HepG2 (cell line): ENCODE measurements around the gene PLAA. TPM values are rescaled to one million over a fixed set of nuclear protein-coding genes. Genes with fewer than 3 reads are reported as not detected.

ENCODE experiments used
- BATF2 ChIP-seq: sonication (generic); formaldehyde crosslinking; IDR thresholded peaks from 2 replicates; pipeline ENCODE4 v1.8.0; 2022; ENCODE audit warnings: mild to moderate bottlenecking, missing genetic modification reagents, moderate library complexity
- DBP ChIP-seq: sonication (generic); formaldehyde crosslinking; IDR thresholded peaks from 2 replicates; pipeline ENCODE4 v1.4.0; 2020; ENCODE audit warnings: missing genetic modification reagents; ENCODE audit errors: not compliant biosample characterization
- ESRRA ChIP-seq: sonication (generic); formaldehyde crosslinking; IDR thresholded peaks from 2 replicates; pipeline ENCODE4 v1.5.1; 2020; ENCODE audit warnings: mild to moderate bottlenecking, low read depth, missing genetic modification reagents
- FOXA1 ChIP-seq, 2 experiments: fragments of 450-650 bp in 1 of 2; sonication (generic) in 1 of 2; formaldehyde crosslinking in 1 of 2; IDR thresholded peaks; 2 replicates each; pipeline versions ENCODE4 v1.4.0 to v1.6.1; 2016 to 2020; ENCODE audit warnings: missing genetic modification reagents in 1 of 2
- FOXJ3 ChIP-seq: sonication (generic); formaldehyde crosslinking; IDR thresholded peaks from 2 replicates; pipeline ENCODE4 v1.4.0; 2020; ENCODE audit warnings: missing genetic modification reagents, mild to moderate bottlenecking, borderline replicate concordance
- IRF2 ChIP-seq: IDR thresholded peaks from 2 replicates; pipeline ENCODE4 v1.6.1; 2018; ENCODE audit warnings: missing genetic modification reagents, missing compliant biosample characterization
- KLF11 ChIP-seq: IDR thresholded peaks from 2 replicates; pipeline ENCODE4 v1.6.1; 2016; ENCODE audit warnings: missing compliant biosample characterization
- MTF1 ChIP-seq: sonication (generic); formaldehyde crosslinking; IDR thresholded peaks from 2 replicates; pipeline ENCODE4 v1.5.0; 2020; ENCODE audit warnings: missing genetic modification reagents
- RFX1 ChIP-seq: fragments of 450-650 bp; IDR thresholded peaks from 2 replicates; pipeline ENCODE4 v1.6.1; 2017
- RORA ChIP-seq: sonication (generic); formaldehyde crosslinking; IDR thresholded peaks from 2 replicates; pipeline ENCODE4 v1.5.0; 2020; ENCODE audit warnings: mild to moderate bottlenecking, missing genetic modification reagents, moderate library complexity
- SETDB1 ChIP-seq: sonication (generic); formaldehyde crosslinking; IDR thresholded peaks from 2 replicates; pipeline ENCODE4 v1.5.1; 2020; ENCODE audit warnings: missing genetic modification reagents, mild to moderate bottlenecking, borderline replicate concordance
- SIX4 ChIP-seq: sonication (generic); formaldehyde crosslinking; IDR thresholded peaks from 2 replicates; pipeline ENCODE4 v1.4.0; 2020; ENCODE audit warnings: missing genetic modification reagents
- SP140L ChIP-seq: sonication (generic); formaldehyde crosslinking; IDR thresholded peaks from 2 replicates; pipeline ENCODE4 v1.4.0; 2020; ENCODE audit warnings: missing genetic modification reagents, borderline replicate concordance
- STAG1 ChIP-seq: sonication (generic); formaldehyde crosslinking; IDR thresholded peaks from 2 replicates; pipeline ENCODE4 v1.4.0; 2020; ENCODE audit warnings: missing genetic modification reagents
- TFDP1 ChIP-seq: IDR thresholded peaks from 2 replicates; pipeline ENCODE4 v1.6.1; 2016; ENCODE audit warnings: missing compliant biosample characterization, missing genetic modification reagents, borderline replicate concordance
- ZBTB42 ChIP-seq: sonication (generic); formaldehyde crosslinking; IDR thresholded peaks from 2 replicates; pipeline ENCODE4 v1.5.0; 2020; ENCODE audit warnings: mild to moderate bottlenecking, missing genetic modification reagents
- ZBTB7A ChIP-seq: sonication (generic); formaldehyde crosslinking; IDR thresholded peaks from 2 replicates; pipeline ENCODE4 v1.8.0; 2022; ENCODE audit warnings: mild to moderate bottlenecking, missing genetic modification reagents
- ZNF235 ChIP-seq: sonication (generic); formaldehyde crosslinking; IDR thresholded peaks from 2 replicates; pipeline ENCODE4 v1.8.1; 2023; ENCODE audit warnings: mild to moderate bottlenecking, missing genetic modification reagents, borderline replicate concordance
- ZNF460 ChIP-seq: sonication (generic); formaldehyde crosslinking; IDR thresholded peaks from 2 replicates; pipeline ENCODE4 v1.5.1; 2020; ENCODE audit warnings: missing genetic modification reagents, mild to moderate bottlenecking, borderline replicate concordance
- ZNF75D ChIP-seq: sonication (generic); formaldehyde crosslinking; IDR thresholded peaks from 2 replicates; pipeline ENCODE4 v1.8.1; 2023; ENCODE audit warnings: missing genetic modification reagents, mild to moderate bottlenecking, borderline replicate concordance
- ZSCAN30 ChIP-seq: sonication (generic); formaldehyde crosslinking; IDR thresholded peaks from 2 replicates; pipeline ENCODE4 v1.5.0; 2020; ENCODE audit warnings: mild to moderate bottlenecking, missing genetic modification reagents
- ZUFSP ChIP-seq: sonication (generic); formaldehyde crosslinking; IDR thresholded peaks from 2 replicates; pipeline ENCODE4 v1.9.0; 2021; ENCODE audit warnings: missing genetic modification reagents, mild to moderate bottlenecking, borderline replicate concordance
- polyA plus RNA-seq, 8 experiments: library from polyadenylated mRNA; depleted of rRNA in 3 of 8; stranded (reverse) in 7 of 8; unstranded in 1 of 8; fragments of >200 nt; fragmentation: Illumina TruSeq in 4 of 8; extraction: Trizol in 4 of 8; gene quantifications; 2 replicates each; pipeline versions ENCODE4 v1.2.1 to v1.2.3, GENCODE V29; 2011 to 2016; ENCODE audit warnings: low read depth in 4 of 8, missing spikeins in 1 of 8, mixed read lengths in 1 of 8; ENCODE audit not compliant: insufficient read depth in 1 of 8
- total RNA-seq, 5 experiments: library from RNA; depleted of rRNA; stranded (reverse); fragments of >200 nt; fragmentation: Illumina TruSeq; extraction: Trizol; gene quantifications; 2 replicates each; pipeline ENCODE4 v1.2.3, GENCODE V29; 2016; ENCODE audit warnings: low read depth in 1 of 5
- TF ChIP-seq, protein P1 (sequence below): sonication (generic); formaldehyde crosslinking; IDR thresholded peaks from 2 replicates; pipeline ENCODE4 v1.9.0; 2021; ENCODE audit warnings: missing genetic modification reagents, borderline replicate concordance

PLAA gene
- total and polyA plus RNA-seq, 2 of the 13 experiments (the other 11 are each of a cell fraction or from before 2014, with no cell fraction given), result 5.8 to 22.9 TPM

DNA sequence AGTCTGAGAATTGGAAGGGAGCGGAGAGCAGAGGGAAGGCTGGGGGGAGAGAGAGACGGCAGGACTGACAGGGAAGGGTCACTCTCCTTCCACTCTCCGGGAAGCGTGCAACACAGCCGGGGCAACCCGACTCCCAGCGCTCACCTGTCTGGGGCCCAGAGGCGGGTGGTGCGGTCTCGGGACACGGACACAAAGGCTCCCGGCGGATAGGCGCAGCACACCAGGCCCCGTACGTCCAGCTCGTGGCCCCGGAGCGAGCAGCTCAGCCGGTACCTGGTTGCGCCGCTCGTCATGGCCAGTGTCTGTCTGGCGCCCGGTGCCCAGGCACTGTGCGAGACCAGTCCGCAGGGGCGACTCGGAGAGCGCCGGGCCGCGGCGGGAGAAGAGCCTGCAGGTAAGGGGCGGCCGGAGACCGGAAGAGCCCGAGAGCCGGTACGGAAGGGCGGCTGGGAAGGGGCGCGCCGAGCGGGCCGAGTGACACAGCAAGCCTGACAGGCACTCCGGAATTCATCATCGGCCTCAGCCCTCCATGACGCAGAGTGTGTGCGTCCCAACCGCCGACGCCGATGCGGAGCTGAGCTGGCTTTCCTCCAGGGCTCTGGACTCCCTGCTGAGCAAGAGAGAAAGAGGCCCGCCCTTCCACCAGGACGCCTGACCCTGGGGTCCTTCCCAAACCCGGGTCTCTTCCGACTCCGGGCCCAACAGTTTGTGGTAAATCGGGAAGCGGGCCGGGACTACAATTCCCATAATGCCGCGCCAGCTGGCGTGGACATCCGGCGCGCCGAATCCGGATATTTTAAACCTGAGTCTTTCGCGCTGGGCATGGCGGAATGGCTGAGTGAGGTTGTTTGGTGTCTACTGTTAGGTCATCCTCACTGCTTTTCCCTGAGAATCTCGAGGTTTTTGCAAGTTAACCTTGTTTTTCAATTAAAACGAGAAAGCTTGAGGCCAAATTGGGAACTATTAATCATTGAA is at the start of gene PLAA (continued):
- TF ChIP-seq FOXA1 (IDR thresholded peaks at IDR 0.05) (no peak), FOXA1 (CRISPR knock-in tag; IDR thresholded peaks at IDR 0.05) (no peak), TFDP1 (CRISPR knock-in tag) (peak; percentile 94; the same call in 1 of the 2 replicates), ESRRA (no peak), ZUFSP (CRISPR knock-in tag) (no peak), DBP (CRISPR knock-in tag) (no peak), IRF2 (CRISPR knock-in tag) (peak; percentile 57; the same call in 1 of the 2 replicates), ZNF235 (CRISPR knock-in tag) (no peak), SP140L (no peak), FOXJ3 (no peak), KLF11 (CRISPR knock-in tag) (no peak), ZBTB42 (peak; percentile 60; the same call in 1 of the 2 replicates), RORA (CRISPR knock-in tag) (no peak), STAG1 (CRISPR knock-in tag) (no peak), MTF1 (CRISPR knock-in tag) (no peak), ZSCAN30 (peak; percentile 53; the same call in 1 of the 2 replicates), SETDB1 (CRISPR knock-in tag) (no peak), ZNF75D (CRISPR knock-in tag) (no peak), SIX4 (CRISPR knock-in tag) (no peak), ZNF460 (CRISPR knock-in tag) (no peak; the same call in 1 of the 2 replicates), RFX1 (no peak), BATF2 (CRISPR knock-in tag) (no peak), ZBTB7A (CRISPR knock-in tag) (no peak)
- TF ChIP-seq, protein P1, sequence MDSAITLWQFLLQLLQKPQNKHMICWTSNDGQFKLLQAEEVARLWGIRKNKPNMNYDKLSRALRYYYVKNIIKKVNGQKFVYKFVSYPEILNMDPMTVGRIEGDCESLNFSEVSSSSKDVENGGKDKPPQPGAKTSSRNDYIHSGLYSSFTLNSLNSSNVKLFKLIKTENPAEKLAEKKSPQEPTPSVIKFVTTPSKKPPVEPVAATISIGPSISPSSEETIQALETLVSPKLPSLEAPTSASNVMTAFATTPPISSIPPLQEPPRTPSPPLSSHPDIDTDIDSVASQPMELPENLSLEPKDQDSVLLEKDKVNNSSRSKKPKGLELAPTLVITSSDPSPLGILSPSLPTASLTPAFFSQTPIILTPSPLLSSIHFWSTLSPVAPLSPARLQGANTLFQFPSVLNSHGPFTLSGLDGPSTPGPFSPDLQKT (CRISPR knock-in tag), result no peak
